ENCODE data around the gene CLDN16.

The CLDN16 gene, protein sequence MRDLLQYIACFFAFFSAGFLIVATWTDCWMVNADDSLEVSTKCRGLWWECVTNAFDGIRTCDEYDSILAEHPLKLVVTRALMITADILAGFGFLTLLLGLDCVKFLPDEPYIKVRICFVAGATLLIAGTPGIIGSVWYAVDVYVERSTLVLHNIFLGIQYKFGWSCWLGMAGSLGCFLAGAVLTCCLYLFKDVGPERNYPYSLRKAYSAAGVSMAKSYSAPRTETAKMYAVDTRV

DNA sequence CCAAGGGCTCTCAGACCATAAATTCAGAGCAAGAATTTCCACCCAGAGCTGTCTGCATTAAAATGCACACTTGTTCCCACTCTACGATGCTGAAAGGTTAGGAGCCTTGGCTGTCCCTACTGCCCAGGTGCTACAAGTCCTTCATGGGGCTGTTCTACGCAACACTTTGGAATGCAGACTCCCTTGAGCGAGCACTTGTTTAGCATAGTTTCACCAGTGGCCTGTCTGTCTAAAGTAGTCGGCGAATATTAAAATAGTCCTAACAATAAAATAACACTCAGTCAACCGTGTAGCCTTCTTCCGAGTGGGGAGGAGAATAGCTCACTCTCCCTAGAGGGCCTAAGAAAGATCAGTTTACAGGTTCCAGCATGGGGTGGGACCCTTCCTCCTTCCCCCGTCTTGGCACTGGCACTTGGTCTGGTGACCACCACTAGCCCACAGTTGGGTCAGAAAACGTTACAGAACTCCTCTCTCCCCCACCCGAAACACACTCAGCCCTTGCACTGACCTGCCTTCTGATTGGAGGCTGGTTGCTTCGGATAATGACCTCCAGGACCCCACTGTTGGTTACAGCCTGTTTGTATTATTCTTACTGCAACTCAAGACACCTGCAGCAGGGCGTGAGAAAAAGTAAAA is at the start of gene CLDN16:
CLDN16 (plus strand) TSS at position 586 of the 636 bp plus-strand sequence. CDS start 167 bp downstream, outside the sequence.
- DNase-seq: no peak

DNA sequence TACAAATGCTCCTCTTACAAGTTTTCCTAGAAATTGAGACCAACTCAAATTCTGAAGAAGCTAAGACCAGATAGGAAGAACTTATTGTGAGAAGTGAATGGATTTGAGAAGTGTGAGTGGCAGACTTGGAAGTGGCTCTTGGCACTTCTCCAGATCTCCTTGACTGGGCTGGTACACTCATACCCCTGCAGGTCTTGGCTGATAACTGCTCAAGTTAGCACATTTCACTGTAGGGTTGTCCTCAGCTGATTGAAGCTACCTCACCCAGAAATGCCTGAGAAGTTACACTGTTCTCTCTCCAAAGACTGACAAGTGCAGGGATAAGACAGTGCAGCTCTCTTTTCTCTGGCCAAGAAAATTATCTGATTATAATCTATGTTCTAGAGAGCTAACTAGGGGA is 49.2 kb upstream of the CLDN16 start:
- DNase-seq: no peak

DNA sequence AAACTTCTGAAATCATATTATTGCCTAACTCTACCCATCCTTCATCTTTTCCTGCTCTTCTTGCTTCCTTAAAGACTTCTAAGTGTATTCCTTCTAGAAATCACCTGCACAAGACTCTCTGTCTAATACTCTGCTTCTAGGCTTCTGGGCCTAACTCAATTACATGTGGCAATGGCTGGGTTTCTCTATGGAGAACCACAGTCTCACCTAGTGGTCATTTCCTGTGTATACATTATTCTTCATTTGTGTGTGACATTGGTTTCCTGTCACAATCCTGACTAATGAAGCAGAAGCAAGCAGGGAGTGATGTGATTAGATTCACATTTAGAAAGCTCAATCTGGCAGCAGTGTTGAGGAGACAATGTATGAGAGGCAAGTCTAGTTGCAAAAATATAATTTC is 48.8 kb upstream of the CLDN16 start:
- no peak for DNase-seq

DNA sequence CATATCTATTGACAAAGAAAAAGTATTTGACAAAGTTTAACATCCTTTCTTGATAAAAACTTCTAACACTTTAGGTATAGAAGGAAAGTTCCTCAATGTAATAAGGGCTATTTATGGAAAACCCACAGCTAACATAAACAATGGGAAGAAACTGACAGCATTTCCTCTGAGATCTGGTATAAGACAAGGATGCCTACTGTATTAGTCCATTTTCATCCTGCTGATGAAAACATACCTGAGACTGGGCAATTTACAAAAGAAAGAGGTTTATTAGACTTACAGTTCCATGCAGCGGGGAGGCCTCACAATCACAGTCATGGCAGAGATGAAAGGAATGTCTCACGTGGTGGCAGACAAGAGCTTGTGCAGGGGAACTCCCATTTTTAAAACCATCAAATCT is 47.9 kb upstream of the CLDN16 start:
- no peak for DNase-seq

DNA sequence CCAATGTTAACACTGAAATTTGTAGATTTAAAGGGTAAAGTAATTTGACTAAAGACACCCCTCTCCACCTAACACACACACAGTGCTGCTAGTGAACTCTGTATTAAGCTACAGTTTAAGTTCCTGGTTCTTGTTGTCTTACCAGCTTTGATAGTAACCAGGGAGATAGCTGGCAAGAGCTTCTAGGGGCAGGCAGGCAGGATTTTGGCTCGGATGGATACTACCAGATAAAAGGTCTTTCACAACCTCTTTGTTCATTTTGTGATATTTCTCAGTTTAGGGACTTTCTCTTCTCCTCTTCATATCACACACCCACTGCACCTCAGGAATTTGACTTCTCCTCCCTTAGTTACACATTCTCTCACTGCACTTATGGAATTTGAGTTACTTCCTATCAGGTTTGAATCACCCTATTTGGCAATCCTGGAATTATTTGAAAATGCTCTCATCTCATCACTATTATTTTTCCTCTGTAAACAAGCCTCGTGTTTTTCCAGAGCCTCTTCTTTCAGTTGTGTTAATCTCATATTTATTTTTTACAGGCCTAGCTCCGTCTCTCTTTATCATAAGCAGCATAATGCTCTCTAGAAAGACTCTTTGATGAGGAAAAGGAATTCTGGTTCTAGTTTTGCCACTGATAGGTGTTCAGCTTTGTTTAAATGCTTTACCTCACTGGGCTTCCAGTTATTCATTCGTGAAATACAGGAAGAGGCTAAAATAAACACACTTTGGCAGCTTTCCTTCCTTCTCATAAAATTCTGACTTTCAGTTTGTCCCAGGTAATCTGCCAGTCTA is 42.7 kb upstream of the CLDN16 start:
- DNase-seq: no peak

DNA sequence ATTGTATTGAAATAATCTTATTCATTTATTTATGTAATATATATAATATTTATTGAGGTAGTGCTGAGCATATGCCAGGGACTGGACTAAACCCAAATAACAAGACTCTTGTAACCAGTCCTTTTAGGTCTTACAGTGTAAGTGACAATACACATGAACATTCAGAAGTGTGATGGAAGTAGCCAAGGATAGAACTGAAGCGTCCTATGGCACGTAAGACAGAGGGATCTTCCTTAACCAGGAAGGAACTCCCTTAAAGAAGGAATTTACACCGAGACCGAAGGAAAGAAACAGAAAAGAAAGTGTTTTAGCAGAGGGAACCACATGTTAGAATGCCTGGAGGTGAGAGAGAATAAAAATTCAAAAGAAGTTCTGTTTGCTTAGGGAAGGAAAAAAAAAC is 42.1 kb upstream of the CLDN16 start:
- DNase-seq: no peak

DNA sequence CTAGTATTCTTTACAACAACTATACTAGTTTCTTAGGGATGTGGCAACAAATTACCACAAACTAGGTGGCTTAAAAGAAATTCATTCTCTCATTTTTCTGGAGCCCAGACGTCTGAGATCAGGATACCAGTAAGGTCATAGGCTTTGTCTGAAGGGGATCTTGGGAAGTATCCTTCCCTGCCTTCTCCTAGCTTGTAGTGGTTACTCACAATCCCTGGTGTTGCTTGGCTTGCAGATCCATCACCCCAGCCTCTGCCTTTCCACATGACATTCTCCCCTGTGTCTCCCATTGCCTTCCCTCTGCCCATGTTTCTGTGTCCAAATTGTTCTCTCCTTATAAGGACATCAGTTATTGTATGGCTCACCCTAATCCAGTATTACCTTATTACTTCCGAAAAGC is 41.4 kb upstream of the CLDN16 start:
- no peak for DNase-seq

DNA sequence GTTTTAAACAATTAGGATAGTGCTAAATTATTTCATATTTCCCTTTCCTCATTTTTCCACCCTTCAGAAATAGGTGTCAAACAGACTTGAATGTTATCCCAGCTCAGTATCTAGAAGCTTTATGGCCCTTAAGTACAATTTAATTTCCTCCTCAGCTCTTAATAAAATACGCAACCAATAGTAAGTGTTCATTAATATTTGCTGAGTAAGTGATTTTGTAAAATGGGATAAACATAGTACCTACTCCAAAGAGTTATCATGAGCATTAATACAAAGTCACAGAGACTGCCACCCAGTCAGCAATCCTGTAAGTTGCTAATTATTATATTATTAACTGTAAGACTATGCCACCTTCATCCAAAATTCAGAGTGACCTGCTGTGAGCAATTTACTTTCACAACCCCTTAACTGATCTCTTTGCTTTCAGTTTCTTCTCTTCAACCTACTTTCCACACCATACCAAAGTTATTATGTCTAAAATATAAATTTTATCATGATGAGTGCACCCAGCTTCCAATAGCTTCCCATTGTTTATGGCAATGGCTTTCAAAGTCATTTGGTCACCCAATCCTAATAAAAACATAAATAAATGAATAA is 35.0 kb upstream of the CLDN16 start:
- no peak for DNase-seq

DNA sequence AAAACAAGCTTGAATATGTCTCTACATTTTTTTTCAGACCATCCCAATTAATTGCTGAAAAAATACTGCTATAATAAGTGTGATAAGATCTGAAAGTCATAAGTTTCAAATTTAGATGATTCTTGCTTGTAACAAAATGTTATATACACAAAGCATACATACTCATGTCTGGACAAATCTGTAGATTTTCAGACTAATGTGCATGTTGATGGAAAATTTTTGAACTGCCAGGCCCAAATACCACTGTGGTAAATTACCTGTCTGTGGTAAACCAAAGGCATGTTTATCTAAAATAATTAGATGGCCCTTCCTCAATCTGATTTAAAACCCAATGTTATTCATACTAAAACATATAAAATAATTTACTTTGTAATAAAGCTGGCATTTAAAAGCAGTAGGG is 31.7 kb upstream of the CLDN16 start:
- no peak for DNase-seq

DNA sequence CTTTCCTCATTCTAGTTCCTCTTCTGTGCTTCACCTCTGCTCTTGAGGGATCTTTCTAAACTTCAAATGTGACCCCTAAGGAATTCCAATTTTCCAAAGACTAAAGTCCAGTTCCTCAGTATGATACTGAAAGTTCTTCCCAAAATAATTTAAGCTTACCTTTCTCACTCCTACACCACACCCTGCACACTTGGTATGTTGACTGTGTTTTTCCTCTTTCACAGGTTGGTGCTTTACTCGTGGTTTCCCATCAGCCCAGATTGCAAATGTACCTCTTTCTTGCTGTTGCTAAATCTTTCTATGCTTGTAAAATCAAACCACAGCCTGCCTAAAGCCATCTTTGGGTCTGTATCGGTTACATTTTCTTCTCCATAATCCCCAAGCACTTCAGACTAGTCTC is 30.5 kb upstream of the CLDN16 start:
- DNase-seq: no peak

DNA sequence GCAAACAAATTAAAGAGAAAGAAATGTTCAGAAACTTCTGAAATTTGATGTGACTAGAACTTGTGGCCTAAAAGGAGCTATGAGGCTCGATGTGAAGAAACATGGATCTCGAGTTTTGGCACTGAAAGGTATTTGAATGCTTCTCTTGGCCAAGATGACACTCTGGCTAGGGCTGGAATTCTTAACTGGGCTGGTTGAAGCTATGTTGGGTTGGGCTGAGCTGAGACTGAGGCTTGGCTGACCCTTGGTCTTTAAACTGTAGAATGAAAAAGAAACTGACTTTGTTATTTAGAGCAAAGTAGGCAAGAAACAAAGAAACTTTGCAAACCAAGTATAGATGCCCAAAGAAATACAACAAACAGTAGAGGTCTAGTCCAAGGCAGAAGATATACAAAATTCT is 28.1 kb upstream of the CLDN16 start:
- no peak for DNase-seq

DNA sequence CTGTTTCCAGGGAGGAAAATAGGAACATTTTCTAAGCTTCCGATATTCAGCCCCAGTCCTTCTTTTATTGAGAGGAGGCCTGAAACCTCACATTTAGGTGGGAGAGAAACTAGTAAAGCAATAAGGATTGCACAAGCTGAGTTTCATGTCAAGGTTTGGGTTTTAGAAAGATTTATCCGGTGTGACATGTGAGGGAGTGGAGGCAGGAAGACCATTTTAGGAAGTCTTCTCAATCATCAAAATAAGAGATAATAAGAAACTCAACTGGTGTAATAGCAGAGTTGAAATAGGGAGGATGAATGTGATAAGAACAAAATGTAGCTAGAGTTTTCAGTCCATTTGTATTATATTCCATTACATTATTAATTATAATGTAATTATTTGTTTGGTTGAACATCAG is 27.7 kb upstream of the CLDN16 start:
- no peak for DNase-seq

DNA sequence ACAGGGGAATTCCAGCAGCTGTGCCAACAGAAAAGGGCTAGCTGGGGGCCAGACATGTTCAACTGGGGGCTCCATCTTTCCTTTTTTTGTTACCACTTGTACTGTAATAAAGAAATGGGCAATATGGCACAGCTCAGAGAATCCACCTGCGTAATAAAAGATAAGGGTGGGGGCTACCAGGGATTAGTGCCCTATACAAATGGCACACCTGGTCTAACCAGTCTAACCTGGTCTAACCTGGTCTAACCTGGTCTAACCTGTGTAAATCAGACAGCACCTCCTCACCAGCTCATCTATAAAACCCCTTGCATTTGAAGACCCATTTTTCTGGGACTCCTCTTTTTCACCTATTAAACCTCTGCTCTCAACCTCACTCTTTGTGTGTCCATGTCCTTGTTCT is 26.2 kb upstream of the CLDN16 start:
- no peak for DNase-seq

DNA sequence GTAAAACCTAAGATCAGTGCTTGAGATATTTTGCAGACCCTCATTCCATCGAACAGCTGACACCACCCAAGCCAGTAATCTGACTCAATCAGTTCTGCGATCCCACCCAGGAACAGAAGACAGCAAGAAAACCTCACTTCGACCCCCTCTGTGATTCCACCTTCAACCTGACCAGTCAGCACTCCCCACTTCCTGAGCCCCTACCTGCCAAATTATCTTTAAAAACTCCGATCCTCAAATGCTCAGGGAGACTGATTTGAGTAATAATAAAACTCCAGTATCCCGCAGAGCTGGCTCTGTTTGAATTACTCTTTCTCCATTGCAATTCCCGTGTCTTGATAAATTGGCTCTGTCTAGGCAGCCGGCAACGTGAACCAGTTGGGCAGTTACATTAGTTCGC is 25.7 kb upstream of the CLDN16 start:
- no peak for DNase-seq

DNA sequence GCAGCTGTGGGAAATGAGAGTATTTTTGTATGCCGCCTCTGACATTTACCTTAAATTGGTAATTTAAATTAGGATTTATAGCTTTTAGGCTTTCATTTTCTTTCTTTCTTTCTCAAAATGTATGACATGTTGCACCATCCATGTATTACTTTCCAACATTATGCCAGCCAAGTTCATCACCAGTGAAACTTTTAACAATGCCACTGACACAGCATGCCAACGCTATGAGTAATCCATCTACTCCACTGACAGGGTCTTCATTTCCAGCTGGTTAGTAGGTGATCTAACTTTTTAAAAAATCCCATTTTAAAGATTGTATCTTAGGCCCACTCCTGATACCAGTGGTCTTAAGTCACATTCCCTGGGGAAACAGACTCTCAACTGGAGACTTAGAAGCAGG is 21.8 kb upstream of the CLDN16 start:
- no peak for DNase-seq

DNA sequence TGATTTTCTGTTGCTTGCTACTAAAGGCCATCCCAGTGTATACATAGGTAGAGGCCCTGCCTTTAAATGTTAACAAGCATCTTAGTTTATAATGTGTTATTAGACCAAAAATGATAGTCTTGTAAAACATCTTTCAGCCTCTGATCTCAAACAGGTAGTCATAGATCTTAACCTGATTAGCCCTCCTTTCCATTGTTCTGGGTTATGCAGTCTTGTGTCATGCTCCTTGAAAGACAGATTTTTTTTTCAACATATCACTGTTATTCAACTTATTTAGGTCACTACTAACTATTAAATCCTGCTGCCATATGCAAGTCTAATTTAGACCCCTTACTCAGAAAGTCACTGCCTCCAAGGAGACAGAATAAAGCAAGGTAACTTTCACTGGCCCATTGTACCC is 19.1 kb upstream of the CLDN16 start:
- no peak for DNase-seq

DNA sequence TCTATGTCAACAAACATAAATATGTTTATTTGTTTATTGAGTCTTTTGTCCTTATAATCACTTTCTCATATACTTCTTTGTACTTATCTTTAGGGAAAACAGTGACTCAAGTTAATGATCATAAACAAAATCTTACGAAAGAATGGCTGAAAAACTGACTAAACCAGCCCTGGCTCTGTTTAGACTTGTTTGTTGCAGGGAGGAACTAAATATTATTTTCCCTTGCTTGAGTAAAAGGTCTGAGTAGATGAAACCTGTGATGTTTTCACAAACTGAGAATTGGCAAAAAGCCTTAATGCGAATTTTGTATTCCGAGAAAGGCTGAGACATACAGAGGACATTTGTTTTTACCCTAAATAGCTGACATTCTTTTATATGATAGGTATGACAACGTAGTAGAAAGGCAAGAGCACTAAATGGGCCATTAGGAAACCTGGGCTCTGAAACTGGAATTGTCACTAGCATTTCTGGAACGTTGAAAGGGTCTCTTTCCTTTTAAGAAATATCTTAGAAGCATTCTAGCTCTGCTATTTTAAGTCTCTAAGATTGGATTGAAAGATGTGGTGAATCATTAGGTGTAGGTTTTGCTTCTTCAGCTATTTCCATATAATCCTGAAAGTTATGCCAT is 18.2 kb upstream of the CLDN16 start:
- DNase-seq: no peak

DNA sequence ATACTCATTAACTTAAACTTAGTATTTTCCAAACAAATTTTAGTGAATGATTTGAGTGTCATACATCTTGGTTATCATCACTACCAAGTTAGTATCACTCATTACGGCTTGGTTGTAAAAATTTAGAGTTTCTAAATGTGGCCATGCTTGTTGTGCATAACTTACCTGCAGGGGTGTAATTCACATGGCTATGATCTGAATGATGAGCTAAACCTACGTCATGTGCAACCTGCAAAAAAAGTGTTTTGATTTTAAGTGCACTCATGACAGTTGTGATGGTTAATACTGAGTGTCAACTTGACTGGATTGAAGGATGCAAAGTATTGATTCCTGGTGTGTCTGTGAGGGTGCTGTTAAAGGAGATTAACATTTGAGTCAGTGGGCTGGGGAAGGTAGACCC is 17.6 kb upstream of the CLDN16 start:
- no peak for DNase-seq

DNA sequence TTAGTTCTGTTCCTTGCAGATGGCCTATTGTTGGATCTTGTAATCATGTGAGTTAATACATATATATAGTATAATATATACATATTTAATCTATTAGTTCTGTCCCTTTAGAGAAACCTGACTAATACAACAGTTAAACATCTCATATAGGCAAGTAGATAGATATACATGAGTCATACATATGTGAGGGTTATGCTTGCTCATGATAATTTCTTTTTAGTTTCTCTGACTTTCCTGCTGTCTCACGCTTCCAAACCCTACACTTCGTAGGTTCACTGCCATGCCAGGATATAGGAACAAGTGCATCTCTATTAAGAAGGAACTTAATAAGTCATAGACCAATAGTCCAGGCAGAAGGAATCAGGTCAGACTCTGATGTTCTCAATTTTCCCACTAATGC is 16.8 kb upstream of the CLDN16 start:
- DNase-seq: no peak

DNA sequence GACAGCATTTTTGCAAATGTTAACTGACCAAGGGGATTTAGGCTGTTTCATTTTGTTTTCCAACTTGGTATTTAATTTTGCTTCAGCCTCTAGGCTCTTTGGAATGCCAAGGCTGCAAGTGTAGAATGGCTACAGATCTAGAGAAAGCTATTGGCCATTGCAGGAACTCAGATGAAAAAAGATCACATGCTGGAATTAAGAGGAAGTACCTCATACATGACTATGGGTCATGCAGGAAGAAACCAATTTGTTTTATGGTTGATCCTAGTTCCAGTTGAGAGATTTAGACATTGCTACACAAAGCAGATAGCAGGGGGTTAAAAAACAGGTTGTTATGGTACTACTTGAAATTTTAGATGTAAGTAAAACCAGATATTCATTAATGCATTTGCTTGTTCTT is 12.7 kb upstream of the CLDN16 start:
- DNase-seq: no peak

DNA sequence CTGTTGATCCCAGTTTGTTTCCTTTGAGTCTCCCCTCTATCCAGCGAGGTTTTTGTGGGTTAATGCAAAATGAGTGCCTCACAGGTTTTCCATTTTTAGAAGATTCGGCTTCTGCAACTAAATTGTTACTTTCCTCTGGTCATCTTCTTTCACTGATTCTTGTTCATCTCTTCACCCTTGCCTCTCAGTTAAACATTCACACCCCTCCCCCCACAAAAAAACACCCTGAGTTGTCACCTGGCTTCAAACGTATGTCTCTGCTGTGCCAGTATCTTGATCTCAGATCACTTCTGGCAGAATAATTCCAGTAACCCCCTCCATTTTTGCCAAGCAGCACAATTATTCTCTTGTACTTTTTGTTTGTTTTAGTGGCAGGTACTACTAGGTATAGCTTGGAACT is 12.3 kb upstream of the CLDN16 start:
- no peak for DNase-seq

DNA sequence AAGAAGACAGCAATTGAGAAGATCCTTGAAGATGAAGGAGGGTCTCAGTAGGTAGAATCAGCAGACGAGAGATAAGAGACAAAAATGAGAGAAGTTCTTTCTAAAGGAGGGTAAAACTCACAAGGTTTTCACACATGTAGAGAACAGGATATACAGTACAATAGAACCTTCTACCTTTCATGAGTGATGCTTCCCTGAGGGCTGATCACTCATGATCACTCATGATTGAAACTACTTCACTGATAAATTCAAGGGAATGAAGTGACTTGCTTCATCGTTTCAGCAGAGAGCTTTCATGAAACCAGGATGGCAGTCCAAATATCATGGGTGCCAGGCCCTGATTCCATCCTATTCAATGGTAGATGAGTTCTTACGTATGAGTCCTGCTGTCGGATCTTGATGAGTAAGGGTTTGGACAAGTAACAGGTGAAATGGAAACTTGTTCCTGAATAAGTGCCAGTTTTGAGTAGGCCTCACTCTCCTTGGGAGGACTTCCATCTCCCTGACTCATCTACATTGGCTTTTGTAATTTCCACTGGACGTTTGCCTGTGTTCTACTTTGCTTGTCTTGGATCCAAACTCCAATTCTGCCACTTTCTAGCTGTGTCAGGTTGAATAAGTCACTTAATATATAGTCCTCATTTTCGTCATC is 9.6 kb upstream of the CLDN16 start:
- DNase-seq: no peak

DNA sequence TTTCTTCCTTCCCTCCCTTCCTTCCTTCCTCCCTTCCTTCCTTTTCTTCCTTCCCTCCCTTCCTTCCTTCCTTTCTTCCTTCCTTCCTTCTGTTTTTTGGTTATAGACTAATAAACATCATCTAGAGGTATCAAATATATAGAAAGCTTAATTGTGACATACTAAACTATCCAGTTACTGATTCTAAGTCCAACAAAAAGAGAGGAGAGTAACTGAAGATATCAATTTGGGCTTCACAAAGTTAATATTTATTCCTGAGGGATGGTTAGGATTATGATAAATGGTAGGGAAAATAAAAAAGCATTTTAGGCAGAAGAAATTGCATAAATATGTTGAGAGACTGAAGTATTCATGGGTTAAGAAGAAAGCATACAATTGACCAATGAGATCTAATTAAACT is 7.8 kb upstream of the CLDN16 start:
- no peak for DNase-seq
